ENCODE results near the gene DNAH9. TPM values are rescaled to one million over a fixed set of nuclear protein-coding genes. Genes with fewer than 3 reads are reported as not detected.

DNAH9 gene
- polyA plus RNA-seq, 2 of the 4 experiments (the other 2 are of a cell fraction), result 0.03 to 0.04 TPM

- 36% methylated on average over 2 of the region's 9 CpGs for WGBS (ENCODE audit: missing lambda C conversion rate)
- FAIRE-seq, result no peak
- H3K9me3 ChIP-seq, result no peaks in the 10 kb centered on the region
- ChIA-PET CTCF (no interaction called here), POLR2A (no interaction called here)
- TF ChIP-seq JUN (IDR thresholded peaks at IDR 0.05), result no peak
- H3K27ac ChIP-seq, result no peak overlapping the region
- H3K4me3 ChIP-seq, result no peak overlapping the region
- H3K4me2 ChIP-seq, result no peak overlapping the region
- no peak for ATAC-seq
- DNase-seq (ENCODE audit: low read depth in 1 of 2, low spot score in 1 of 2), result no peak
- H3K4me1 ChIP-seq, result no peaks in the 10 kb centered on the region
These were observed 14.8 kb upstream of the DNAH9 start for GRCh38 chr17:11583306-11583992.

DNA sequence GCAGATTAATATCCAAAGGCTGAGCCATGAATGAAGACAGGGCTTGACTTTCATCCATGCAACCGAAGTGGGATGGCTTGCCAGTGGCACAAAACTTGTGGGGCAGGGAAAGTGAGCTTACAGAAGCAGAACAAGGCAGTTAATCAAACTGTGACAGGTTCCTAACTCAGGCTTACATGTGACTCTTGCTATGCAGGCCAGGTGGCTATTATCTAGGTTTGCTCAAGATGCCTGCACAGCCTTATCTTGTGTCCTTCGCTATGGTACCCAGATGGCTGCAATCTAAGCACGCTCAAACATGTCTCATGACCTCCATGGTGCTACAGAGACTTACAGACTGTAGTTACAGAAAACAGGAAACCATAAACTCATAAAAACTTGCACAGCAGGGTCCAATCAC is 8.6 kb upstream of the DNAH9 start:
- H3K4me2 ChIP-seq, result no peak overlapping the region
- no peak for TF ChIP-seq ZFP36 (IDR thresholded peaks at IDR 0.05; ENCODE audit: borderline replicate concordance, partially characterized antibody)
- no peak for TF ChIP-seq GATA3 (IDR thresholded peaks at IDR 0.05; ENCODE audit: borderline replicate concordance)
- TF ChIP-seq SMC3 (IDR thresholded peaks at IDR 0.05), result no peak
- TF ChIP-seq JUN (IDR thresholded peaks at IDR 0.05), result no peak
- no peak for TF ChIP-seq CBX8 (IDR thresholded peaks at IDR 0.05)
- TF ChIP-seq HOXB13 (CRISPR knock-in tag; IDR thresholded peaks at IDR 0.05; ENCODE audit: low read depth), result no peak
- no peak for TF ChIP-seq TP53 (CRISPR knock-in tag; IDR thresholded peaks at IDR 0.05)
- TF ChIP-seq HOXA7 (CRISPR knock-in tag; IDR thresholded peaks at IDR 0.05), result no peak
- TF ChIP-seq REST (IDR thresholded peaks at IDR 0.05), result no peak
- TF ChIP-seq FOSL2 (IDR thresholded peaks at IDR 0.05), result no peak
- TF ChIP-seq FOSL2 (CRISPR knock-in tag; IDR thresholded peaks at IDR 0.05), result no peak
- no peak for FAIRE-seq
- no peak overlapping the region for H3K27ac ChIP-seq
- WGBS (ENCODE audit: missing lambda C conversion rate), result 0% methylated on average over 3 of the region's 3 CpGs
- H3K9me3 ChIP-seq, result no peaks in the 10 kb centered on the region
- no peaks in the 10 kb centered on the region for H3K4me1 ChIP-seq
- H3K4me3 ChIP-seq, result no peak overlapping the region
- DNase-seq (ENCODE audit: low read depth in 1 of 2, low spot score in 1 of 2), result no peak
- ChIA-PET CTCF (no interaction called here), POLR2A (no interaction called here)
- no peak for ATAC-seq

GRCh38 chr17:11601661-11602060 is 3.4 kb downstream of the DNAH9 start:
- ChIA-PET POLR2A (no interaction called here), CTCF (no interaction called here)

More at GRCh38 chr17:11601661-11602060, 3.4 kb downstream of the DNAH9 start:
- H3K27ac ChIP-seq, result no peak overlapping the region
- no peak for FAIRE-seq
- 20% methylated on average over 5 of the region's 5 CpGs for WGBS (ENCODE audit: missing lambda C conversion rate)
- no peak for ATAC-seq
- no peaks in the 10 kb centered on the region for H3K9me3 ChIP-seq
- no peak for TF ChIP-seq HEYL (CRISPR knock-in tag; IDR thresholded peaks at IDR 0.05)
- TF ChIP-seq HDAC2 (IDR thresholded peaks at IDR 0.05), result no peak
- no peak for TF ChIP-seq FOXS1 (CRISPR knock-in tag; IDR thresholded peaks at IDR 0.05)
- no peak for TF ChIP-seq FOSB (CRISPR knock-in tag; IDR thresholded peaks at IDR 0.05)
- TF ChIP-seq, protein P1, sequence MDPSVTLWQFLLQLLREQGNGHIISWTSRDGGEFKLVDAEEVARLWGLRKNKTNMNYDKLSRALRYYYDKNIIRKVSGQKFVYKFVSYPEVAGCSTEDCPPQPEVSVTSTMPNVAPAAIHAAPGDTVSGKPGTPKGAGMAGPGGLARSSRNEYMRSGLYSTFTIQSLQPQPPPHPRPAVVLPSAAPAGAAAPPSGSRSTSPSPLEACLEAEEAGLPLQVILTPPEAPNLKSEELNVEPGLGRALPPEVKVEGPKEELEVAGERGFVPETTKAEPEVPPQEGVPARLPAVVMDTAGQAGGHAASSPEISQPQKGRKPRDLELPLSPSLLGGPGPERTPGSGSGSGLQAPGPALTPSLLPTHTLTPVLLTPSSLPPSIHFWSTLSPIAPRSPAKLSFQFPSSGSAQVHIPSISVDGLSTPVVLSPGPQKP (IDR thresholded peaks at IDR 0.05; ENCODE audit: low read depth, low read length), result no peak
- TF ChIP-seq MAZ (IDR thresholded peaks at IDR 0.05; ENCODE audit: borderline replicate concordance, low read depth, low read length), result no peak
- no peak for TF ChIP-seq HOXA7 (CRISPR knock-in tag; IDR thresholded peaks at IDR 0.05)
- no peak for TF ChIP-seq FOSL2 (IDR thresholded peaks at IDR 0.05)
- no peak for TF ChIP-seq FOSL2 (CRISPR knock-in tag; IDR thresholded peaks at IDR 0.05)
- no peak for TF ChIP-seq EP300 (IDR thresholded peaks at IDR 0.05)
- TF ChIP-seq HOXB13 (CRISPR knock-in tag; IDR thresholded peaks at IDR 0.05; ENCODE audit: low read depth), result no peak
- TF ChIP-seq EHF (CRISPR knock-in tag; IDR thresholded peaks at IDR 0.05), result no peak
- no peak for TF ChIP-seq USF2 (IDR thresholded peaks at IDR 0.05)
- TF ChIP-seq CHD4 (IDR thresholded peaks at IDR 0.05; ENCODE audit: borderline replicate concordance), result no peak
- TF ChIP-seq SMC3 (IDR thresholded peaks at IDR 0.05), result no peak
- no peak for TF ChIP-seq EHMT2 (IDR thresholded peaks at IDR 0.05; ENCODE audit: low read depth)
- TF ChIP-seq BHLHE40 (IDR thresholded peaks at IDR 0.05; ENCODE audit: low read depth, low read length), result no peak
- no peaks in the 10 kb centered on the region for H3K4me1 ChIP-seq
- no peak for DNase-seq (ENCODE audit: low read depth in 1 of 2, low spot score in 1 of 2)
- no peak overlapping the region for H3K4me3 ChIP-seq
- no peak overlapping the region for H3K4me2 ChIP-seq
